HepG2 (cell line): ENCODE measurements around the gene COQ7. TPM values are rescaled to one million over a fixed set of nuclear protein-coding genes. Genes with fewer than 3 reads are reported as not detected.

ENCODE experiments used
- ATF1 ChIP-seq: IDR thresholded peaks from 2 replicates; pipeline ENCODE4 v1.6.1; 2016; ENCODE audit warnings: mild to moderate bottlenecking, control low read depth
- ATF7-NPFF ChIP-seq: sonication (generic); formaldehyde crosslinking; IDR thresholded peaks from 2 replicates; pipeline ENCODE4 v1.8.1; 2023; ENCODE audit warnings: mild to moderate bottlenecking, low read depth, missing genetic modification reagents, moderate library complexity
- GATAD2A ChIP-seq: IDR thresholded peaks from 2 replicates; pipeline ENCODE4 v1.6.1; 2016
- HMG20A ChIP-seq: IDR thresholded peaks from 2 replicates; pipeline ENCODE4 v1.6.1; 2016; ENCODE audit warnings: borderline replicate concordance
- KDM1A ChIP-seq: IDR thresholded peaks from 2 replicates; pipeline ENCODE4 v1.6.1; 2016; ENCODE audit warnings: missing compliant biosample characterization
- KDM3A ChIP-seq: IDR thresholded peaks from 2 replicates; pipeline ENCODE4 v1.6.1; 2018; ENCODE audit warnings: low read depth, missing compliant biosample characterization
- MIER2 ChIP-seq: IDR thresholded peaks from 2 replicates; pipeline ENCODE4 v1.6.1; 2016; ENCODE audit warnings: missing biosample characterization, missing genetic modification reagents
- MIXL1 ChIP-seq: IDR thresholded peaks from 2 replicates; pipeline ENCODE4 v1.6.1; 2016
- MTF1 ChIP-seq: sonication (generic); formaldehyde crosslinking; IDR thresholded peaks from 2 replicates; pipeline ENCODE4 v1.5.0; 2020; ENCODE audit warnings: missing genetic modification reagents
- MYNN ChIP-seq: sonication (generic); formaldehyde crosslinking; IDR thresholded peaks from 2 replicates; pipeline ENCODE4 v1.4.0; 2020; ENCODE audit warnings: mild to moderate bottlenecking, low read depth, missing genetic modification reagents
- NFE2 ChIP-seq: sonication (generic); formaldehyde crosslinking; IDR thresholded peaks from 2 replicates; pipeline ENCODE4 v1.4.0; 2020; ENCODE audit warnings: missing genetic modification reagents
- PHF20 ChIP-seq: sonication (generic); formaldehyde crosslinking; IDR thresholded peaks from 2 replicates; pipeline ENCODE4 v1.5.0; 2020; ENCODE audit warnings: mild to moderate bottlenecking, missing genetic modification reagents
- POGK ChIP-seq: sonication (generic); formaldehyde crosslinking; conservative IDR thresholded peaks from 2 replicates; pipeline ENCODE4 v1.8.0; 2022; ENCODE audit warnings: mild to moderate bottlenecking, moderate library complexity, missing genetic modification reagents
- THYN1 ChIP-seq: sonication (generic); formaldehyde crosslinking; IDR thresholded peaks from 2 replicates; pipeline ENCODE4 v1.8.1; 2023; ENCODE audit warnings: low read depth, mild to moderate bottlenecking, moderate library complexity, missing genetic modification reagents, borderline replicate concordance
- ZBTB21 ChIP-seq: sonication (generic); formaldehyde crosslinking; IDR thresholded peaks from 2 replicates; pipeline ENCODE4 v1.4.0; 2020; ENCODE audit warnings: missing genetic modification reagents
- ZBTB37 ChIP-seq: sonication (generic); formaldehyde crosslinking; IDR thresholded peaks from 2 replicates; pipeline ENCODE4 v1.4.0; 2020; ENCODE audit warnings: mild to moderate bottlenecking, missing genetic modification reagents
- ZBTB39 ChIP-seq: sonication (generic); formaldehyde crosslinking; IDR thresholded peaks from 2 replicates; pipeline ENCODE4 v1.5.0; 2020; ENCODE audit warnings: missing genetic modification reagents
- ZBTB46 ChIP-seq: sonication (generic); formaldehyde crosslinking; IDR thresholded peaks from 2 replicates; pipeline ENCODE4 v1.4.0; 2020; ENCODE audit warnings: mild to moderate bottlenecking, missing genetic modification reagents, borderline replicate concordance
- ZBTB7B ChIP-seq: sonication (generic); formaldehyde crosslinking; IDR thresholded peaks from 2 replicates; pipeline ENCODE4 v1.4.0; 2020; ENCODE audit warnings: missing genetic modification reagents
- ZNF180 ChIP-seq: sonication (generic); formaldehyde crosslinking; IDR thresholded peaks from 2 replicates; pipeline ENCODE4 v1.4.0; 2020; ENCODE audit warnings: low read depth, missing genetic modification reagents, borderline replicate concordance
- ZNF205 ChIP-seq: IDR thresholded peaks from 2 replicates; pipeline ENCODE4 v1.6.1; 2018; ENCODE audit warnings: missing biosample characterization, missing genetic modification reagents
- ZNF256 ChIP-seq: sonication (generic); formaldehyde crosslinking; conservative IDR thresholded peaks from 2 replicates; pipeline ENCODE4 v1.4.0; 2020; ENCODE audit warnings: missing genetic modification reagents
- ZNF496 ChIP-seq: sonication (generic); formaldehyde crosslinking; IDR thresholded peaks from 2 replicates; pipeline ENCODE4 v1.8.1; 2023; ENCODE audit warnings: mild to moderate bottlenecking, moderate library complexity, missing genetic modification reagents; ENCODE audit not compliant: insufficient replicate concordance
- ZNF670 ChIP-seq: sonication (generic); formaldehyde crosslinking; IDR thresholded peaks from 2 replicates; pipeline ENCODE4 v1.8.0; 2022; ENCODE audit warnings: mild to moderate bottlenecking, missing genetic modification reagents, borderline replicate concordance
- ZZZ3 ChIP-seq: sonication (generic); formaldehyde crosslinking; IDR thresholded peaks from 2 replicates; pipeline ENCODE4 v1.4.0; 2020; ENCODE audit warnings: missing genetic modification reagents, mild to moderate bottlenecking, borderline replicate concordance
- polyA plus RNA-seq, 8 experiments: library from polyadenylated mRNA; depleted of rRNA in 3 of 8; stranded (reverse) in 7 of 8; unstranded in 1 of 8; fragments of >200 nt; fragmentation: Illumina TruSeq in 4 of 8; extraction: Trizol in 4 of 8; gene quantifications; 2 replicates each; pipeline versions ENCODE4 v1.2.1 to v1.2.3, GENCODE V29; 2011 to 2016; ENCODE audit warnings: low read depth in 4 of 8, missing spikeins in 1 of 8, mixed read lengths in 1 of 8; ENCODE audit not compliant: insufficient read depth in 1 of 8
- total RNA-seq, 5 experiments: library from RNA; depleted of rRNA; stranded (reverse); fragments of >200 nt; fragmentation: Illumina TruSeq; extraction: Trizol; gene quantifications; 2 replicates each; pipeline ENCODE4 v1.2.3, GENCODE V29; 2016; ENCODE audit warnings: low read depth in 1 of 5

Gene COQ7
- total and polyA plus RNA-seq, 2 of the 13 experiments (the other 11 are each of a cell fraction or from before 2014, with no cell fraction given), result 20.1 to 45.7 TPM

- peak; percentile 76 for TF ChIP-seq POGK (CRISPR knock-in tag)
- peak; percentile 48; the same call in 1 of the 2 replicates for TF ChIP-seq MIER2 (CRISPR knock-in tag)
- TF ChIP-seq GATAD2A, result no peak; the same call in 1 of the 2 replicates
- no peak for TF ChIP-seq ZNF256 (CRISPR knock-in tag)
- TF ChIP-seq PHF20 (CRISPR knock-in tag), result no peak
- no peak for TF ChIP-seq ZBTB46 (CRISPR knock-in tag)
- no peak for TF ChIP-seq ATF1
- no peak for TF ChIP-seq ZNF180 (CRISPR knock-in tag)
- TF ChIP-seq KDM3A, result 0 out of 2 replicates have a peak, but pooled peaks have one; percentile 47
- TF ChIP-seq MIXL1 (CRISPR knock-in tag), result no peak
- peak; percentile 84; the same call in 1 of the 2 replicates for TF ChIP-seq ATF7-NPFF
- peak; percentile 24; the same call in 1 of the 2 replicates for TF ChIP-seq ZBTB21
- no peak for TF ChIP-seq ZBTB37 (CRISPR knock-in tag)
- 0 out of 2 replicates have a peak, but pooled peaks have one; percentile 11 for TF ChIP-seq KDM1A (CRISPR knock-in tag)
- no peak for TF ChIP-seq ZNF670
- 0 out of 2 replicates have a peak, but pooled peaks have one; percentile 57 for TF ChIP-seq ZBTB39 (CRISPR knock-in tag)
- no peak for TF ChIP-seq MTF1
- no peak for TF ChIP-seq MYNN (CRISPR knock-in tag)
- TF ChIP-seq ZNF205 (CRISPR knock-in tag), result no peak
- no peak for TF ChIP-seq NFE2
- TF ChIP-seq HMG20A, result no peak
- TF ChIP-seq ZBTB7B (CRISPR knock-in tag), result peak; percentile 49
- no peak for TF ChIP-seq ZZZ3 (CRISPR knock-in tag)
- TF ChIP-seq THYN1 (CRISPR knock-in tag), result no peak
- TF ChIP-seq ZNF496 (CRISPR knock-in tag), result no peak
Observed at GRCh38 chr16:19114359-19115147, 47.1 kb downstream of the COQ7 start (continued).
